HepG2 (cell line): ENCODE data around the gene TRIM8. TPM values are rescaled to one million over a fixed set of nuclear protein-coding genes. Genes with fewer than 3 reads are reported as not detected.
A peak's percentile ranks its signal among the peaks of the same experiment; 100 is the strongest.

Source experiments
- ARHGAP35 ChIP-seq: sonication (generic); formaldehyde crosslinking; IDR thresholded peaks from 2 replicates; pipeline ENCODE4 v1.9.0; 2022; ENCODE audit warnings: mild to moderate bottlenecking, inconsistent platforms, moderate library complexity, missing genetic modification reagents, borderline replicate concordance
- ARID3A ChIP-seq: IDR thresholded peaks from 2 replicates; pipeline ENCODE4 v1.6.1; 2012; ENCODE audit warnings: low read depth, low read length, improper control_type of control experiment
- ARID4A ChIP-seq: sonication (generic); formaldehyde crosslinking; IDR thresholded peaks from 2 replicates; pipeline ENCODE4 v1.5.0; 2020; ENCODE audit warnings: mild to moderate bottlenecking, missing genetic modification reagents, borderline replicate concordance
- ATF3 ChIP-seq: sonication (generic); formaldehyde crosslinking; IDR thresholded peaks from 2 replicates; pipeline ENCODE4 v1.4.0; 2020; ENCODE audit warnings: missing genetic modification reagents
- CEBPG ChIP-seq: IDR thresholded peaks from 2 replicates; pipeline ENCODE4 v1.6.1; 2016
- CSRNP2 ChIP-seq: sonication (generic); formaldehyde crosslinking; conservative IDR thresholded peaks from 2 replicates; pipeline ENCODE4 v1.8.0; 2022; ENCODE audit warnings: low read depth, missing genetic modification reagents
- FOXK1 ChIP-seq: sonication (generic); formaldehyde crosslinking; IDR thresholded peaks from 2 replicates; pipeline ENCODE4 v1.4.0; 2020; ENCODE audit warnings: low read depth, missing genetic modification reagents, borderline replicate concordance
- FOXP1 ChIP-seq, 2 experiments: fragments of 450-650 bp in 1 of 2; IDR thresholded peaks; 2 replicates each; pipeline ENCODE4 v1.6.1; 2017 to 2018; ENCODE audit warnings: antibody characterized with exemption in 1 of 2
- MAZ ChIP-seq, 2 experiments: sonication (generic) in 1 of 2; formaldehyde crosslinking in 1 of 2; IDR thresholded peaks; 2 replicates each; pipeline versions ENCODE4 v1.5.0 to v1.6.1; 2012 to 2020; ENCODE audit warnings: low read depth in 2 of 2, mild to moderate bottlenecking in 2 of 2, borderline replicate concordance in 1 of 2, improper control_type of control experiment in 1 of 2, low read length in 1 of 2, missing genetic modification reagents in 1 of 2, moderate library complexity in 1 of 2
- MXD4 ChIP-seq: IDR thresholded peaks from 2 replicates; pipeline ENCODE4 v1.6.1; 2016; ENCODE audit warnings: mild to moderate bottlenecking, missing biosample characterization, missing genetic modification reagents
- MXI1 ChIP-seq: IDR thresholded peaks from 3 replicates; pipeline ENCODE4 v1.6.1; 2012; ENCODE audit warnings: low read depth, low read length, inconsistent platforms, borderline replicate concordance
- PRMT3 ChIP-seq: sonication (generic); formaldehyde crosslinking; IDR thresholded peaks from 2 replicates; pipeline ENCODE4 v1.8.1; 2022; ENCODE audit warnings: low read depth, mild to moderate bottlenecking, moderate library complexity, missing genetic modification reagents, borderline replicate concordance
- SAP130 ChIP-seq: IDR thresholded peaks from 2 replicates; pipeline ENCODE4 v1.6.1; 2016; ENCODE audit warnings: low read depth
- TSC22D2 ChIP-seq: sonication (generic); formaldehyde crosslinking; IDR thresholded peaks from 2 replicates; pipeline ENCODE4 v1.5.1; 2020; ENCODE audit warnings: missing genetic modification reagents, mild to moderate bottlenecking, borderline replicate concordance
- ZBTB20 ChIP-seq: sonication (generic); formaldehyde crosslinking; IDR thresholded peaks from 2 replicates; pipeline ENCODE4 v1.8.1; 2023; ENCODE audit warnings: missing genetic modification reagents, low read depth, mild to moderate bottlenecking, borderline replicate concordance
- ZNF24 ChIP-seq: fragments of 450-650 bp; IDR thresholded peaks from 2 replicates; pipeline ENCODE4 v1.6.1; 2017; ENCODE audit warnings: antibody characterized with exemption, mild to moderate bottlenecking
- ZNF282 ChIP-seq: fragments of 450-650 bp; IDR thresholded peaks from 2 replicates; pipeline ENCODE4 v1.6.1; 2018; ENCODE audit not compliant: partially characterized antibody
- ZSCAN21 ChIP-seq: sonication (generic); formaldehyde crosslinking; IDR thresholded peaks from 2 replicates; pipeline ENCODE4 v1.8.0; 2022; ENCODE audit warnings: mild to moderate bottlenecking, missing genetic modification reagents, moderate library complexity, borderline replicate concordance
- polyA plus RNA-seq, 8 experiments: library from polyadenylated mRNA; depleted of rRNA in 3 of 8; stranded (reverse) in 7 of 8; unstranded in 1 of 8; fragments of >200 nt; fragmentation: Illumina TruSeq in 4 of 8; extraction: Trizol in 4 of 8; gene quantifications; 2 replicates each; pipeline versions ENCODE4 v1.2.1 to v1.2.3, GENCODE V29; 2011 to 2016; ENCODE audit warnings: low read depth in 4 of 8, missing spikeins in 1 of 8, mixed read lengths in 1 of 8; ENCODE audit not compliant: insufficient read depth in 1 of 8
- total RNA-seq, 5 experiments: library from RNA; depleted of rRNA; stranded (reverse); fragments of >200 nt; fragmentation: Illumina TruSeq; extraction: Trizol; gene quantifications; 2 replicates each; pipeline ENCODE4 v1.2.3, GENCODE V29; 2016; ENCODE audit warnings: low read depth in 1 of 5

Gene TRIM8
- total and polyA plus RNA-seq, 2 of the 13 experiments (the other 11 are each of a cell fraction or from before 2014, with no cell fraction given), result 38.9 to 66.5 TPM

GRCh38 chr10:102665904-102666509 is 21.7 kb downstream of the TRIM8 start (continued):
- TF ChIP-seq CSRNP2 (CRISPR knock-in tag) (no peak), ZNF282 (no peak), ZSCAN21 (0 out of 2 replicates have a peak, but pooled peaks have one; percentile 19), PRMT3 (CRISPR knock-in tag) (no peak), TSC22D2 (CRISPR knock-in tag) (no peak), MXD4 (0 out of 2 replicates have a peak, but pooled peaks have one; percentile 32), ZBTB20 (CRISPR knock-in tag) (0 out of 2 replicates have a peak, but pooled peaks have one; percentile 40), ARID4A (CRISPR knock-in tag) (peak; percentile 20; the same call in 1 of the 2 replicates), ARID3A (0 out of 2 replicates have a peak, but pooled peaks have one; percentile 5), SAP130 (CRISPR knock-in tag) (peak; percentile 62), ATF3 (CRISPR knock-in tag) (0 out of 2 replicates have a peak, but pooled peaks have one; percentile 13), ZNF24 (peak; percentile 94), MXI1 (peak; percentile 46; the same call in 1 of the 3 replicates), MAZ (IDR thresholded peaks at IDR 0.05; ENCODE audit: borderline replicate concordance, low read depth, low read length) (0 out of 2 replicates have a peak, but pooled peaks have one; percentile 18), MAZ (CRISPR knock-in tag; IDR thresholded peaks at IDR 0.05; ENCODE audit: low read depth) (no peak), ARHGAP35 (CRISPR knock-in tag) (no peak), FOXK1 (CRISPR knock-in tag) (0 out of 2 replicates have a peak, but pooled peaks have one; percentile 15), FOXP1 (IDR thresholded peaks at IDR 0.05) (no peak), FOXP1 (CRISPR knock-in tag; IDR thresholded peaks at IDR 0.05) (peak; percentile 28; the same call in 1 of the 2 replicates), CEBPG (CRISPR knock-in tag) (0 out of 2 replicates have a peak, but pooled peaks have one; percentile 12)
